ENCODE measurements around the gene GIPC1. TPM values are rescaled to one million over a fixed set of nuclear protein-coding genes. Genes with fewer than 3 reads are reported as not detected.

Gene GIPC1
- total RNA-seq, 1 experiment from 2014 or later, result 103 TPM

DNA sequence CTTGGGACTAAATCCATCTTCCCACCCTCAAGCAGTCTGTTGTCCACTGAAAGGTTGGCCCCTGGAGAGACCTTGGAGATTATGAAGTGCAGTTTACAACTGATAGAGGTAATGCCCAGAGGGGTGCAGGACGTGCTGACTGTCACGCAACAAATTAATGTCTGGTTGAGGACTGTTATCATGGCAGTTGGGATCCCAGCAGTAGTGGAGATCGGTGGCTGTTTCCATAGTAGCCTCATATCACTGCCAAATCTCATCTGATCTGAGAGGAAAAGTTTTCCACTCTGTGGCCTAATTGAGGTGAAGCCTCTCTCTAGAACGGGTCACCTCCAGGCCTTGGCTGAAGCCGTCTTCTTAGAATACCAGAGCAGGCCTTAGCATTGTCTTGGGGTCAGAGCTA, 37.5 kb upstream of the GIPC1 start:
- ChIA-PET RAD21 (ENCODE audit: low non-redundant PET in 1 of 2, low total read pairs in 2 of 2, uncharacterized antibody in 2 of 2, unreplicated experiment in 2 of 2) (no interaction called here), POLR2A (interaction anchor here (1.6 to 2.8 kb wide), 3 partner anchors 13 to 17 kb away, joined by 5 to 14 read pairs (median 6); partner anchors contain the start of gene DNAJB1)
- BruUV-seq (replicated peaks), result no TSS peak

More for the DNA sequence above, 37.5 kb upstream of the GIPC1 start:
- 0 out of 4 replicates have a peak, but pooled peaks cover 0 to 2% of the 10 kb centered on the region in 2 experiments for H3K36me3 ChIP-seq (ENCODE audit: control insufficient read depth in 1 of 2, insufficient read depth in 2 of 2, low read length in 2 of 2)
- intact Hi-C loops (cut with micrococcal nuclease), result no loop called here
- 0 out of 2 replicates have a peak, but pooled peaks cover 5% of the 10 kb centered on the region for H4K20me1 ChIP-seq (ENCODE audit: insufficient read depth)
- H3K27me3 ChIP-seq (ENCODE audit: insufficient read depth, low read length), result no peaks in the 10 kb centered on the region
- H3K4me3 ChIP-seq (replicated peaks in 1 of 2; ENCODE audit: low read depth in 1 of 2, low read length in 2 of 2), result no peak overlapping the region
- ATAC-seq (no peak), DNase-seq (ENCODE audit: low read depth, low spot score) (no peak)
- no peaks in the 10 kb centered on the region for H3K9me2 ChIP-seq (ENCODE audit: insufficient read depth)
- H3K4me1 ChIP-seq (ENCODE audit: control insufficient read depth in 1 of 2, insufficient read depth in 2 of 2, low read length in 2 of 2), result peaks cover 19 to 48% of the 10 kb centered on the region in 2 experiments
- H3K4me2 ChIP-seq (ENCODE audit: low read length), result no peak overlapping the region
- H3K27ac ChIP-seq (ENCODE audit: low read depth, low read length), result no peak overlapping the region
- TF ChIP-seq SP1 (IDR thresholded peaks at IDR 0.05; ENCODE audit: low read depth) (no peak), ELF1 (IDR thresholded peaks at IDR 0.05; ENCODE audit: borderline replicate concordance, low read depth) (no peak), POLR2AphosphoS5 (IDR thresholded peaks at IDR 0.05; ENCODE audit: low read depth, low read length) (no peak), FOSL1 (IDR thresholded peaks at IDR 0.05; ENCODE audit: low read depth) (no peak), ZNF274 (IDR thresholded peaks at IDR 0.05; ENCODE audit: low read depth, low read length) (no peak), POLR2A (IDR thresholded peaks at IDR 0.05; ENCODE audit: borderline replicate concordance, extremely low read depth, insufficient read depth, insufficient read length) (no peak), EZH2 (IDR thresholded peaks at IDR 0.05) (no peak), ZFX (IDR thresholded peaks at IDR 0.05) (no peak), JUND (IDR thresholded peaks at IDR 0.05) (no peak), SIN3A (IDR thresholded peaks at IDR 0.05; ENCODE audit: low read depth) (no peak), TCF7L2 (IDR thresholded peaks at IDR 0.05; ENCODE audit: borderline replicate concordance, extremely low read depth, insufficient read depth, insufficient read length) (no peak), RAD21 (IDR thresholded peaks at IDR 0.05; ENCODE audit: low read depth) (no peak), SRF (IDR thresholded peaks at IDR 0.05; ENCODE audit: low read depth) (no peak), CEBPB (IDR thresholded peaks at IDR 0.05; ENCODE audit: low read depth) (no peak), CBX3 (IDR thresholded peaks at IDR 0.05; ENCODE audit: low read depth) (no peak)
- TF ChIP-seq, protein P1, sequence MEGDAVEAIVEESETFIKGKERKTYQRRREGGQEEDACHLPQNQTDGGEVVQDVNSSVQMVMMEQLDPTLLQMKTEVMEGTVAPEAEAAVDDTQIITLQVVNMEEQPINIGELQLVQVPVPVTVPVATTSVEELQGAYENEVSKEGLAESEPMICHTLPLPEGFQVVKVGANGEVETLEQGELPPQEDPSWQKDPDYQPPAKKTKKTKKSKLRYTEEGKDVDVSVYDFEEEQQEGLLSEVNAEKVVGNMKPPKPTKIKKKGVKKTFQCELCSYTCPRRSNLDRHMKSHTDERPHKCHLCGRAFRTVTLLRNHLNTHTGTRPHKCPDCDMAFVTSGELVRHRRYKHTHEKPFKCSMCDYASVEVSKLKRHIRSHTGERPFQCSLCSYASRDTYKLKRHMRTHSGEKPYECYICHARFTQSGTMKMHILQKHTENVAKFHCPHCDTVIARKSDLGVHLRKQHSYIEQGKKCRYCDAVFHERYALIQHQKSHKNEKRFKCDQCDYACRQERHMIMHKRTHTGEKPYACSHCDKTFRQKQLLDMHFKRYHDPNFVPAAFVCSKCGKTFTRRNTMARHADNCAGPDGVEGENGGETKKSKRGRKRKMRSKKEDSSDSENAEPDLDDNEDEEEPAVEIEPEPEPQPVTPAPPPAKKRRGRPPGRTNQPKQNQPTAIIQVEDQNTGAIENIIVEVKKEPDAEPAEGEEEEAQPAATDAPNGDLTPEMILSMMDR (IDR thresholded peaks at IDR 0.05 in 2 of 3, conservative IDR thresholded peaks at IDR 0.05 in 1 of 3; ENCODE audit: borderline replicate concordance in 1 of 3, insufficient read depth in 1 of 3, low read depth in 2 of 3, low read length in 2 of 3), result no peak
- TF ChIP-seq, protein P2, sequence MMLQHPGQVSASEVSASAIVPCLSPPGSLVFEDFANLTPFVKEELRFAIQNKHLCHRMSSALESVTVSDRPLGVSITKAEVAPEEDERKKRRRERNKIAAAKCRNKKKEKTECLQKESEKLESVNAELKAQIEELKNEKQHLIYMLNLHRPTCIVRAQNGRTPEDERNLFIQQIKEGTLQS (IDR thresholded peaks at IDR 0.05), result no peak
- TF ChIP-seq, protein P3, sequence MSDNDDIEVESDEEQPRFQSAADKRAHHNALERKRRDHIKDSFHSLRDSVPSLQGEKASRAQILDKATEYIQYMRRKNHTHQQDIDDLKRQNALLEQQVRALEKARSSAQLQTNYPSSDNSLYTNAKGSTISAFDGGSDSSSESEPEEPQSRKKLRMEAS (IDR thresholded peaks at IDR 0.05), result no peak
- no peak overlapping the region for H2AFZ ChIP-seq (ENCODE audit: low read depth, low read length, poor library complexity, severe bottlenecking)
- no peak overlapping the region for H3K9ac ChIP-seq (ENCODE audit: low read length)
- H3K79me2 ChIP-seq (ENCODE audit: insufficient read depth, low read length), result peaks cover 82% of the 10 kb centered on the region
- H3K9me3 ChIP-seq (ENCODE audit: control insufficient read depth in 1 of 2, insufficient read depth in 1 of 2, low read depth in 1 of 2, low read length in 2 of 2), result no peaks in the 10 kb centered on the region
- CTCF ChIA-PET, result no interaction called here

Data from HCT116 (cell line).